Measurements from ENCODE around the gene SCYGR3. TPM values are rescaled to one million over a fixed set of nuclear protein-coding genes. Genes with fewer than 3 reads are reported as not detected.
A peak's percentile ranks its signal among the peaks of the same experiment; 100 is the strongest.

Gene SCYGR3
- total and polyA plus RNA-seq, 2 experiments from 2014 or later = not detected

GRCh38 chr2:227582369-227582768 lies 32.3 kb downstream of the SCYGR3 start:
- H3K27me3 ChIP-seq (ENCODE audit: insufficient read depth) = no peaks in the 10 kb centered on the region
- TF ChIP-seq EZH2 (IDR thresholded peaks at IDR 0.05; ENCODE audit: low read depth, unreplicated experiment) (no peak), JUNB (IDR thresholded peaks at IDR 0.05; ENCODE audit: unreplicated experiment) (no peak), ZNF114 (CRISPR knock-in tag; IDR thresholded peaks at IDR 0.05) (no peak), CTCF (conservative IDR thresholded peaks at IDR 0.05; ENCODE audit: low read depth in 2 of 2) (no peak), CREB1 (CRISPR knock-in tag; IDR thresholded peaks at IDR 0.05; ENCODE audit: low read depth) (no peak), ZNF331 (CRISPR knock-in tag; IDR thresholded peaks at IDR 0.05; ENCODE audit: low read depth) (no peak)

GRCh38 chr2:227579791-227580190 lies 34.8 kb downstream of the SCYGR3 start:
- TF ChIP-seq NANOG (IDR thresholded peaks at IDR 0.05; ENCODE audit: borderline replicate concordance) (no peak), ETS1 (IDR thresholded peaks at IDR 0.05) (no peak)
- Mint-ChIP-seq H3K27me3 (ENCODE audit: insufficient read depth, low read depth, poor library complexity) (no peaks in the 10 kb centered on the region), H3K9me3 (peaks cover 13% of the 10 kb centered on the region), H3K27ac (no peak overlapping the region), H3K36me3 (ENCODE audit: low read depth) (peaks cover 12% of the 10 kb centered on the region), H3K4me1 (peaks cover 5% of the 10 kb centered on the region; the same call in 2 of the 3 replicates), H3K4me3 (no peak overlapping the region)
- Histone ChIP-seq H3K79me2 (replicated peaks; ENCODE audit: insufficient read depth) (no peaks in the 10 kb centered on the region), H3K4me3 (no peak overlapping the region), H2AFZ (no peak overlapping the region), H3K27ac (ENCODE audit: low read depth) (no peak overlapping the region), H3K9me2 (ENCODE audit: insufficient read depth) (no peaks in the 10 kb centered on the region), H3K4me2 (no peak overlapping the region), H3K4me1 (ENCODE audit: insufficient read depth) (no peaks in the 10 kb centered on the region), H3F3A (replicated peaks; ENCODE audit: low read depth) (no peaks in the 10 kb centered on the region), H3K36me3 (ENCODE audit: insufficient read depth) (peaks cover 4% of the 10 kb centered on the region; the same call in 1 of the 2 replicates), H3K27me3 (ENCODE audit: insufficient read depth) (no peaks in the 10 kb centered on the region), H4K20me1 (replicated peaks; ENCODE audit: insufficient read depth) (no peaks in the 10 kb centered on the region)
- DNase-seq (ENCODE audit: low spot score) = no peak
- ATAC-seq = no peak

More at GRCh38 chr2:227582369-227582768, 32.3 kb downstream of the SCYGR3 start:
- Mint-ChIP-seq H3K4me1 (peaks cover under 1% of the 10 kb centered on the region; the same call in 1 of the 3 replicates), H3K4me3 (no peak overlapping the region), H3K36me3 (ENCODE audit: low read depth) (peaks cover 12% of the 10 kb centered on the region), H3K27ac (no peak overlapping the region), H3K9me3 (peaks cover 13% of the 10 kb centered on the region), H3K27me3 (ENCODE audit: insufficient read depth, low read depth, poor library complexity) (no peaks in the 10 kb centered on the region)
- DNase-seq (ENCODE audit: low spot score) (no peak), ATAC-seq (no peak)
- H3K4me3 ChIP-seq = no peak overlapping the region
- H3K79me2 ChIP-seq (replicated peaks; ENCODE audit: insufficient read depth) = no peaks in the 10 kb centered on the region
- no peak overlapping the region for H2AFZ ChIP-seq
- H3K4me2 ChIP-seq = no peak overlapping the region
- H3K4me1 ChIP-seq (ENCODE audit: insufficient read depth) = no peaks in the 10 kb centered on the region
- H4K20me1 ChIP-seq (replicated peaks; ENCODE audit: insufficient read depth) = no peaks in the 10 kb centered on the region
- no peaks in the 10 kb centered on the region for H3F3A ChIP-seq (replicated peaks; ENCODE audit: low read depth)
- no peak overlapping the region for H3K27ac ChIP-seq (ENCODE audit: low read depth)
- peaks cover 4% of the 10 kb centered on the region; the same call in 1 of the 2 replicates for H3K36me3 ChIP-seq (ENCODE audit: insufficient read depth)
- no peaks in the 10 kb centered on the region for H3K9me2 ChIP-seq (ENCODE audit: insufficient read depth)

- Mint-ChIP-seq H3K4me1 (peaks cover 5% of the 10 kb centered on the region; the same call in 2 of the 3 replicates), H3K4me3 (no peak overlapping the region), H3K27ac (no peak overlapping the region), H3K36me3 (ENCODE audit: low read depth) (peaks cover 12% of the 10 kb centered on the region), H3K27me3 (ENCODE audit: insufficient read depth, low read depth, poor library complexity) (no peaks in the 10 kb centered on the region), H3K9me3 (peaks cover 13% of the 10 kb centered on the region)
- H3K4me3 ChIP-seq = no peak overlapping the region
- H3K9me2 ChIP-seq (ENCODE audit: insufficient read depth) = no peaks in the 10 kb centered on the region
- peaks cover 4% of the 10 kb centered on the region; the same call in 1 of the 2 replicates for H3K36me3 ChIP-seq (ENCODE audit: insufficient read depth)
- H2AFZ ChIP-seq = no peak overlapping the region
- H3K27me3 ChIP-seq (ENCODE audit: insufficient read depth) = no peaks in the 10 kb centered on the region
- H3K4me2 ChIP-seq = no peak overlapping the region
- no peaks in the 10 kb centered on the region for H3F3A ChIP-seq (replicated peaks; ENCODE audit: low read depth)
- H4K20me1 ChIP-seq (replicated peaks; ENCODE audit: insufficient read depth) = no peaks in the 10 kb centered on the region
- no peaks in the 10 kb centered on the region for H3K79me2 ChIP-seq (replicated peaks; ENCODE audit: insufficient read depth)
- no peaks in the 10 kb centered on the region for H3K4me1 ChIP-seq (ENCODE audit: insufficient read depth)
- no peak for ATAC-seq
- H3K27ac ChIP-seq (ENCODE audit: low read depth) = no peak overlapping the region
- DNase-seq (ENCODE audit: low spot score) = no peak
- no peak for TF ChIP-seq REST (IDR thresholded peaks at IDR 0.05; ENCODE audit: unreplicated experiment)
- TF ChIP-seq CTCF (conservative IDR thresholded peaks at IDR 0.05; ENCODE audit: low read depth in 2 of 2) = 0 out of 4 replicates have a peak, but pooled peaks of 1 of the 2 experiments have one; percentile 7
These were observed 36.0 kb downstream of the SCYGR3 start for GRCh38 chr2:227578642-227579041.

All from GM23338 (cell line).